GM10266 (cell line): ENCODE data around the gene AP4B1.

ENCODE experiments used
- DNase-seq: peaks from one replicate; pipeline ENCODE4 v3.0.0; 2012; ENCODE audit errors: extremely low spot score
- CTCF ChIP-seq: IDR thresholded peaks from 2 replicates; pipeline ENCODE4 v1.5.1; 2012; ENCODE audit warnings: mild to moderate bottlenecking, low read depth; ENCODE audit not compliant: control insufficient read depth, insufficient read depth; ENCODE audit errors: missing control alignments

AP4B1 gene

GRCh38 chr1:113868387-113869083 is 36.1 kb downstream of the AP4B1 start:
- no peak for TF ChIP-seq CTCF
- DNase-seq = no peak

GRCh38 chr1:113861641-113862040 is 43.0 kb downstream of the AP4B1 start:
- TF ChIP-seq CTCF = no peak
- no peak for DNase-seq

GRCh38 chr1:113860891-113861290 is 43.7 kb downstream of the AP4B1 start:
- no peak for TF ChIP-seq CTCF
- no peak for DNase-seq

- DNase-seq = peak; percentile 40
- TF ChIP-seq CTCF = no peak
These were observed 45.0 kb downstream of the AP4B1 start for GRCh38 chr1:113859478-113860175.

GRCh38 chr1:113858982-113859381 is 45.6 kb downstream of the AP4B1 start:
- no peak for DNase-seq
- no peak for TF ChIP-seq CTCF

- no peak for DNase-seq
- TF ChIP-seq CTCF = no peak
These were observed 46.2 kb downstream of the AP4B1 start for GRCh38 chr1:113858418-113858817.

GRCh38 chr1:113857776-113858175 is 46.8 kb downstream of the AP4B1 start:
- DNase-seq = no peak
- TF ChIP-seq CTCF = no peak
